ENCODE measurements around the gene CDH11. TPM values are rescaled to one million over a fixed set of nuclear protein-coding genes. Genes with fewer than 3 reads are reported as not detected.
A peak's percentile ranks its signal among the peaks of the same experiment; 100 is the strongest.

Gene CDH11
- total and polyA plus RNA-seq, 2 of the 4 experiments (the other 2 are of a cell fraction), result 266 to 601 TPM

- DNase-seq (no peak), ATAC-seq (ENCODE audit: low read depth) (no peak)
- H2AK5ac ChIP-seq (ENCODE audit: low read depth, low read length), result no peak overlapping the region
- ChIA-PET POLR2A (ENCODE audit: unreplicated experiment) (no interaction called here), CTCF (no interaction called here)
- H3K23ac ChIP-seq (ENCODE audit: low read depth, low read length), result 0 out of 2 replicates have a peak overlapping the region, but pooled peaks have one; percentile 36
- H3K4me2 ChIP-seq (ENCODE audit: low read depth, low read length), result peak overlapping the region; percentile 99
- in situ Hi-C loops (cut with MboI; ENCODE audit: low sequenced_read_pairs) (loop anchor here (25.0 kb wide), 3 partner anchors 682 to 1757 kb away; no protein-coding TSS in a partner anchor), intact Hi-C loops (cut with micrococcal nuclease) (loop anchor here (2.0 to 10.0 kb wide), 5 partner anchors 132 to 1759 kb away; no protein-coding TSS in a partner anchor), dilution Hi-C loops (cut with HindIII; ENCODE audit: low sequenced_read_pairs, unreplicated experiment) (no loop called here)
- peaks cover 7% of the 10 kb centered on the region for H3K36me3 ChIP-seq (ENCODE audit: control insufficient read depth, insufficient read depth, low read length)
- peaks cover 9% of the 10 kb centered on the region; the same call in 1 of the 2 replicates for H3K9me1 ChIP-seq (ENCODE audit: insufficient read depth, low read length)
- H3K56ac ChIP-seq (ENCODE audit: extremely low read depth, insufficient read depth, low read length), result peak overlapping the region; percentile 72
- peak overlapping the region; percentile 94 for H3K9ac ChIP-seq (ENCODE audit: low read depth, low read length)
- no CpG with 5 or more reads among the region's 2 CpGs for WGBS, 2 experiments (ENCODE audit: extremely low coverage in 2 of 2, insufficient read length in 1 of 2)
- peak overlapping the region; percentile 18; the same call in 1 of the 2 replicates for H3K18ac ChIP-seq (ENCODE audit: low read depth, low read length)
- H2BK15ac ChIP-seq (ENCODE audit: low read depth, low read length), result no peak overlapping the region
- H4K8ac ChIP-seq (ENCODE audit: low read depth in 2 of 2, low read length in 2 of 2), result peak overlapping the region in 1 of 2 experiments; percentile 29; a peak in 2 of 4 replicates
- H2BK120ac ChIP-seq (ENCODE audit: low read depth, low read length), result peak overlapping the region; percentile 50; the same call in 1 of the 2 replicates
- H2BK5ac ChIP-seq (ENCODE audit: low read depth, low read length, poor library complexity, severe bottlenecking), result peak overlapping the region; percentile 96
- no peak overlapping the region; the same call in 1 of the 2 replicates for H3K14ac ChIP-seq (replicated peaks; ENCODE audit: low read depth, low read length)
- H3K4me1 ChIP-seq (ENCODE audit: control insufficient read depth, insufficient read depth, low read length), result peaks cover 6% of the 10 kb centered on the region
- no peaks in the 10 kb centered on the region for H3K9me3 ChIP-seq (ENCODE audit: control insufficient read depth, insufficient read depth, low read length)
- H3K79me1 ChIP-seq (ENCODE audit: low read depth in 1 of 2, low read length in 2 of 2), result peaks cover 9 to 52% of the 10 kb centered on the region in 2 experiments
- no peak overlapping the region for H2BK20ac ChIP-seq (ENCODE audit: low read depth, low read length)
- peak overlapping the region; percentile 74; the same call in 1 of the 2 replicates for H3K27ac ChIP-seq (ENCODE audit: insufficient read depth, low read length)
- no peak overlapping the region for H4K5ac ChIP-seq (ENCODE audit: low read depth, low read length)
- no peaks in the 10 kb centered on the region for H3K27me3 ChIP-seq (ENCODE audit: control insufficient read depth, insufficient read depth, low read length)
- peak overlapping the region; percentile 96 for H3K4me3 ChIP-seq (ENCODE audit: insufficient read depth, low read depth, low read length)
- no peak overlapping the region for H2AFZ ChIP-seq (replicated peaks; ENCODE audit: low read length, poor library complexity)
- H4K20me1 ChIP-seq (ENCODE audit: insufficient read depth, low read length), result peaks cover 54% of the 10 kb centered on the region
- no peak overlapping the region for H3K4ac ChIP-seq (ENCODE audit: low read depth, low read length)
- BruUV-seq (replicated peaks), result TSS peak; percentile 10
- no peak overlapping the region for H4K91ac ChIP-seq (ENCODE audit: insufficient read depth, low read depth, low read length)
- TF ChIP-seq BHLHE40 (IDR thresholded peaks at IDR 0.05; ENCODE audit: low read depth, low read length) (no peak), SMC3 (IDR thresholded peaks at IDR 0.05; ENCODE audit: low read depth, low read length) (no peak), ELK1 (IDR thresholded peaks at IDR 0.05; ENCODE audit: borderline replicate concordance, low read depth, low read length) (no peak), POLR2A (IDR thresholded peaks at IDR 0.05; ENCODE audit: low read depth, low read length) (no peak), MAZ (IDR thresholded peaks at IDR 0.05; ENCODE audit: borderline replicate concordance, low read depth, low read length) (no peak), NFE2L2 (IDR thresholded peaks at IDR 0.05; ENCODE audit: low read depth, low read length) (no peak), CTCF (conservative IDR thresholded peaks at IDR 0.05; ENCODE audit: low read depth, low read length) (no peak), MAFK (IDR thresholded peaks at IDR 0.05; ENCODE audit: low read depth, low read length) (no peak), MXI1 (IDR thresholded peaks at IDR 0.05; ENCODE audit: borderline replicate concordance, low read depth, low read length) (no peak), CEBPB (IDR thresholded peaks at IDR 0.05; ENCODE audit: low read depth, low read length) (no peak), RFX5 (IDR thresholded peaks at IDR 0.05; ENCODE audit: low read depth, low read length) (no peak), CHD1 (IDR thresholded peaks at IDR 0.05; ENCODE audit: low read depth, low read length) (no peak)
- H2AK9ac ChIP-seq (replicated peaks; ENCODE audit: low read depth, low read length, poor library complexity), result no peak overlapping the region
Observed at GRCh38 chr16:65119435-65119834, 2.4 kb downstream of the CDH11 start.
